BLaER1 treated with 17β-estradiol and CSF1 and Interleukin-3, amounts not matched to agents 10 nM and 100 nM (cell line): ENCODE measurements around the gene BRI3BP.
A peak's percentile ranks its signal among the peaks of the same experiment; 100 is the strongest.
"Not testable (repeated sequence)": the region's sequence is repeated elsewhere in the genome, so short reads cannot be mapped to it uniquely, and the experiment has no call there.

ENCODE experiments used
- H3K27ac ChIP-seq, 11 experiments: shearing (Covaris generic); formaldehyde crosslinking; 2 replicates each; pipeline ENCODE4 v1.8.1; 2022
- H3K27me3 ChIP-seq, 11 experiments: shearing (Covaris generic); formaldehyde crosslinking; 2 replicates each; pipeline ENCODE4 v1.8.1; 2022
- H3K36me3 ChIP-seq, 11 experiments: shearing (Covaris generic); formaldehyde crosslinking; 2 replicates each; pipeline ENCODE4 v1.8.1; 2022
- H3K4me1 ChIP-seq, 10 experiments: shearing (Covaris generic); formaldehyde crosslinking; 2 replicates each; pipeline ENCODE4 v1.8.1; 2022
- H3K4me2 ChIP-seq, 11 experiments: shearing (Covaris generic); formaldehyde crosslinking; 2 replicates each; pipeline ENCODE4 v1.8.1; 2022
- H3K4me3 ChIP-seq, 10 experiments: shearing (Covaris generic); formaldehyde crosslinking; 2 replicates each; pipeline ENCODE4 v1.8.1; 2022
- H3K9ac ChIP-seq, 11 experiments: shearing (Covaris generic); formaldehyde crosslinking; 2 replicates each; pipeline ENCODE4 v1.8.1; 2022
- H3K9me3 ChIP-seq, 11 experiments: shearing (Covaris generic); formaldehyde crosslinking; replicated peaks in 1 of 11; 2 replicates each; pipeline ENCODE4 v1.8.1; 2022
- H4K20me1 ChIP-seq, 11 experiments: shearing (Covaris generic); formaldehyde crosslinking; 2 replicates each; pipeline ENCODE4 v1.8.1; 2022
- Cebpa-rat ChIP-seq, 11 experiments: shearing (Covaris generic); IDR thresholded peaks; 2 replicates each; pipeline ENCODE4 v1.8.1; 2022

BRI3BP gene

DNA sequence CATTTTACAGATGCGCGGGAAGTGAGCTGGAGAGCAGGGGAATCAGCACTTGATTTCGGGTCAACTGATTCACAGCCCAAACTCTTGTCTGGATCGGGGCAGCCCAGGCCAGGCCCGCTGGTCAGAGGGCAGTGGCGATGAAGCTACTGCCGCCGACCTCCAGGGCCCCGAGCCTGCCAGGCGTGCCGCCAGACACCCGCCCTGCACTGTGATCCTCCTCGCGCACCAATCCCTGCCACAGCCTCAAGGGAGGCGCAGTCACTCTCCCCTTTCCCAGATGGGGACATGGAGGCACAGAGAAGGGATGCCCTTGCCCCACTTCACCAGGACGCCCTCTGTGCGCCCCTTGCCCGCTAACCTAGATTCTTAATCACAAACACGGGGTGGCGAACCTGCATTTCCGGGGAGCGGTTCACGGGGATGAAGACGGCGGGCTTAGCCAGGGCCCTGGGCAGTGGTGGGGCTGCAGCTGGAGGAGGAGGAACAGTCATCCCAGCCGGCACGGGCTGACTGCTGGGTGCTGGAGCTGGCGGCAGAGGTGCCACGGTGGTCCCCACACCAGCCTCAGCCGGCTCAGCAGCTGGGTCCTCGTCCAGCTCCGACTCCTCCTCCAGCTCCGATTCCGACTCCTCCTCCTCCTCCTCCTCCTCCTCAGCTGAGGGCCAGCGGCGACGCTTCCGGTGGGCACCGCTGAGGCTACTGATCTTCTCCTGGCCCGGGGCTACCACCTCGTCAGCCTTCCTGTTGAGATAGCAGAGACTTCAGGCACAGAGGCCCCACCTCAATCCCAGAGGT is 13.2 kb upstream of the BRI3BP start:
- Histone ChIP-seq H3K4me2 (no peak overlapping the region), H3K36me3 (peaks cover 81 to 100% (median 97%) of the 10 kb centered on the region in 11 experiments), H3K27ac (no peak overlapping the region), H3K9me3 (no peaks in the 10 kb centered on the region), H3K27me3 (no peaks in the 10 kb centered on the region), H4K20me1 (peaks cover 0 to 97% (median 71%) of the 10 kb centered on the region in 11 experiments; a peak in 18 of 22 replicates), H3K9ac (no peak overlapping the region), H3K4me3 (no peak overlapping the region), H3K4me1 (no peaks in the 10 kb centered on the region)
- TF ChIP-seq Cebpa-rat (IDR thresholded peaks at IDR 0.05), result no peak

DNA sequence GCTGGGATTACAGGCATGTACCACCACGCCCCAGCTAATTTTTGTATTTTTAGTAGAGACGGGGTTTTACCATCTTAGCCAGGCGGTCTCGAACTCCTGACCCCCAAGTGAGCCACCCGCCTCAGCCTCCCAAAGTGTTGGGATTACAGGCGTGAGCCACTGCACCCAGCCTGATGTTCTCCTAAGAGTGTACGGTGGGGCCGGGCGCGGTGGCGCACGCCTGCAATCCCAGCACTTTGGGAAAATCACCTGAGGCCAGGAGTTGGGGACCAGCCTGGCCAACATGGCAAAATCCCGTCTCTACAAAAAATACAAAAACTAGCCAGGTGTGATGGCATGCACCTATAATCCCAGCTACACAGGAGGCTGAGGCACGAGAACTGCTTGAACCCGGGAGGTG is 6.6 kb upstream of the BRI3BP start:
- peak overlapping the region in 2 of 10 experiments; percentile 92 to 93; a peak in 3 of 20 replicates for H3K4me3 ChIP-seq
- H3K4me1 ChIP-seq, result peaks cover 13 to 18% (median 16%) of the 10 kb centered on the region in 10 experiments
- peaks cover 0 to 64% (median 48%) of the 10 kb centered on the region in 11 experiments; a peak in 15 of 22 replicates for H4K20me1 ChIP-seq
- H3K4me2 ChIP-seq, result peak overlapping the region in 10 of 11 experiments; percentile 80 to 98 (median 93); a peak in 14 of 22 replicates
- H3K9me3 ChIP-seq, H3K27ac ChIP-seq, H3K27me3 ChIP-seq: not testable (repeated sequence)
- peaks cover 40 to 56% (median 54%) of the 10 kb centered on the region in 11 experiments for H3K36me3 ChIP-seq
- peak overlapping the region in 3 of 11 experiments; percentile 43 to 88 (median 85); a peak in 2 of 22 replicates for H3K9ac ChIP-seq

DNA sequence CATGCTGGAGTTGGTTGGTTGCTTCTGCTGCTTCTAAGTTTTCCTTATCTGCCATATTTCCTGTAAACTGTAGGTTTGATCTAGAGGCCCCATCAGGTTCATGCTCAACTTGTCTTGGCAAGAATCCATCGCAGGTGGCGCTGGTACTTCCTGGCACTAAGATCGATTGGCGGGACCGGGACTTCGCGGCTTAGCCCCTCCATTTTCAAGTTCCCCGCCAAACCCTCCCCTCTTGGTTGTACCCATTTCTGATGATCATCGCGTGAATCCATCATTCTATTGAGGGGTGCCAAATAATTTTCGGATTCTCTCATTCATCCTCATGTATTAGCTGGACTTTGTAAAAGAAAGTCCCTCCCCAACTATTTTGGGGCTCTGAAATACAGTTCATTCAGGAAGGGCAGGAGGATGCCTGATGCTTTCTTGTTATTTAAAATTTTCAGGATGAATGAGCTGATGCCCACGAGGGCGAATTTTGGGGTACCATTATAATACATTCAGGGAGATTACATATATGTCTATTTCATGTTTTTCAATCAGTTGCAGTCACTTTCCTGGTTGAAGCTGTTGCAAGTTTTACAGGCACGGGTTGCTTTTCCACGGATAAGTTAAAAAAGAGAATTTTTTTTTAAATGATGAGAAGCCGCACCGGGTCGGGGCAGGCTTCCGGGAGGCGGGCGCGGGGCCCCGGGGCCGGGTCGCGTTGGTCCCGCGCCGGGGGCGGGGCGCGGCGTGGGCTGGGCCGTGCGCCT is 395 bp upstream of the BRI3BP start:
- Histone ChIP-seq H3K27me3 (no peaks in the 10 kb centered on the region), H3K36me3 (peaks cover 0 to 3% (median 0%) of the 10 kb centered on the region in 11 experiments; a peak in 5 of 22 replicates), H3K9ac (peak overlapping the region; percentile 70 to 91 (median 84)), H4K20me1 (peaks cover 0 to 40% (median 26%) of the 10 kb centered on the region in 11 experiments; a peak in 14 of 22 replicates), H3K4me2 (peak overlapping the region; percentile 79 to 99 (median 92)), H3K4me3 (peak overlapping the region; percentile 74 to 92 (median 83)), H3K4me1 (peaks cover 37 to 49% (median 44%) of the 10 kb centered on the region in 10 experiments), H3K9me3 (peaks cover 0 to 4% (median 0%) of the 10 kb centered on the region in 11 experiments; a peak in 1 of 22 replicates), H3K27ac (peak overlapping the region in 9 of 11 experiments; percentile 58 to 89 (median 85); a peak in 17 of 22 replicates)
- TF ChIP-seq Cebpa-rat (IDR thresholded peaks at IDR 0.05), result no peak

DNA sequence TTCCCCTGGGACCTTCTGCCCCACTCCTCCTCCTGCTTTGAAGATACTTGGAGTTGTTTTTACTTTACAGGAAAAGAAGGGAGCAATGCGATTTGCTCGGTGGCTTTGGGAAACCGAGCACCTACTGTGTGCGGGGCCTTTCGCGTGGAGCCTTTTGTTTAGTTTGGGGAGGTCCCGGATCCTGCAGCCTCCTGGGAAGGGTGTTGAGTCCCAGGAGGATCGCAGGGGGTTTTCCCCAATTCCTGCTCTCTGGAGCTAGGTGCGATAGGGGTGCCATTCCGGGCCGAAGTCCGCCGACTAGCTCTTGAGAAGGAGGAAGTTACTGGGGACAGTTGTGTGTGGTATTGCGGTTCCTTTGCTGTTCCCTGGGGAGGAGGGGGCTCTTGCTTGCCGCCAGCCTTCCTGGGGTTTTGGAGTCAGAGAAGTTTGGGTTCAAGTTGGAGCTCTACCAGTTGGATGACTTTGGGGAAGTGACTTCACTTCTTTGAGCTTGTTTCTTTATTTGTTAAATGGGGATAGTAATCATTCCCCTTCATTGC is 1.1 kb downstream of the BRI3BP start:
- no peak for TF ChIP-seq Cebpa-rat (IDR thresholded peaks at IDR 0.05)
- Histone ChIP-seq H3K36me3 (peaks cover 0 to 14% (median 10%) of the 10 kb centered on the region in 11 experiments; a peak in 9 of 22 replicates), H3K27ac (peak overlapping the region in 10 of 11 experiments; percentile 40 to 89 (median 85); a peak in 20 of 22 replicates), H4K20me1 (peaks cover 0 to 47% (median 32%) of the 10 kb centered on the region in 11 experiments; a peak in 16 of 22 replicates), H3K4me2 (peak overlapping the region; percentile 79 to 99 (median 92)), H3K4me3 (peak overlapping the region; percentile 74 to 92 (median 83)), H3K9ac (peak overlapping the region; percentile 70 to 91 (median 84)), H3K4me1 (peaks cover 34 to 46% (median 41%) of the 10 kb centered on the region in 10 experiments), H3K9me3 (peaks cover 0 to under 1% (median 0%) of the 10 kb centered on the region in 11 experiments; a peak in 1 of 22 replicates), H3K27me3 (no peaks in the 10 kb centered on the region)

DNA sequence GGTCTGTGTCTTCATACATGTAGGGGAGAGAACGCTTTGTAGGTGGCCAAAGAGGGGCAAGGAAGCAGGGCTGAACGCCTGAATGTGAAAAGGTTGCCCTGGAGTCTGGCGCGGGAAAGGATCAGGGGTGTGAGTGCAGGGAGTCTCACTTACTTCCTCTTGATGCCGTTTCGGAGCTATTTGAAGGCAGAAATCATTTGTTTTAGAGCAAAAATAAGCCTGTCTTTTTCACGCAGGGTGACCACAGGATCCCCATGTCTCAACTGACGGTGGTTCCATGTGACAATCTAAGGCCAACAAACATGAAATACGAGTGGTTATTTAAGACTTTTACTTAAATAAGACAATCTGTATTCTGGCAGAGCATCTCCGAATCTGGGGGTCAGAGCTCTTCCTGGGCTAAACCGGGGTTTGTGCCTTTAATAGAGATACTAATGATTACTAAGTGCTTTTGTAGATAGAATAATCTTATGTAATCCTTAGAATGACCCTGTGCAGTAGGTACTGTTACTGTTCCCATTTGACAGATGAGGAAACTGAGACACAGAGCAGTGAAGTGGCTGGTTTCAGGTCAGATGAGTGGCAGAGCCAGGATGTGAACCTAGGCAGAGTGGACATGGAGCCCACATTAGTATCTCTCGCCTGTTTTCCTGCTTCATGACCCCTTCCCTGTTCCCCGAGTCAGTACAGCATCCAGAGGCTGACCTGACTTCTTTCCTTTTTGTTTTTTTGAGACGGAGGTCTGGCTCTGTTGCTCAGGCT is 1.9 kb downstream of the BRI3BP start:
- no peak for TF ChIP-seq Cebpa-rat (IDR thresholded peaks at IDR 0.05)
- Histone ChIP-seq H3K4me3 (peak overlapping the region; percentile 74 to 92 (median 83)), H3K27ac (peak overlapping the region in 10 of 11 experiments; percentile 40 to 89 (median 85); a peak in 18 of 22 replicates)

DNA sequence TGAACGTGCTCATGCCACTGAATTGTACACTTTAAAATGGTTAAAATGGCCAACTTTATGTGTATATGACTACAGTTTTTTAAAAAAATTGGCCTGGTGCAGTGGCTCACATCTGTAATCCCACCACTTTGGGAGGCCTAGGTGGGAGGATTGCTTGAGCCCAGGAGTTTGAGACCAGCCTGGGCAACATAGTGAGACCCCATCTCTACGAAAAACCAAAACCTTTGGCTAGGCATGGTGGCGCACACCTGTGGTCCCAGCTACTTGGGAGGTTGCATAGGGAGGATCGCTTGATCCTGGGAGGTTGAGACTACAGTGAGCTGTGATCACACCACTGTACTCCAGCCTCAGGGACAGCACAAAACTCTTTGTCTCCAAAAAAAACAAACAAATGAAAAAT is 5.3 kb downstream of the BRI3BP start:
- H3K4me3 ChIP-seq, result no peak overlapping the region
- H3K9me3 ChIP-seq, result peaks cover 0 to 6% (median 0%) of the 10 kb centered on the region in 11 experiments; a peak in 4 of 22 replicates
- H3K27ac ChIP-seq, result no peak overlapping the region
- no peak overlapping the region for H3K9ac ChIP-seq
- no peak overlapping the region for H3K4me2 ChIP-seq
- H3K27me3 ChIP-seq, result no peaks in the 10 kb centered on the region
- peaks cover 0 to 46% (median 31%) of the 10 kb centered on the region in 11 experiments; a peak in 16 of 22 replicates for H3K36me3 ChIP-seq
- H4K20me1 ChIP-seq, result peaks cover 0 to 62% (median 43%) of the 10 kb centered on the region in 11 experiments; a peak in 17 of 22 replicates
- TF ChIP-seq Cebpa-rat (IDR thresholded peaks at IDR 0.05), result no peak
- H3K4me1 ChIP-seq, result peaks cover 26 to 37% (median 33%) of the 10 kb centered on the region in 10 experiments

More for the DNA sequence above, 1.9 kb downstream of the BRI3BP start:
- H3K9me3 ChIP-seq, result no peaks in the 10 kb centered on the region
- peaks cover 0 to 47% (median 32%) of the 10 kb centered on the region in 11 experiments; a peak in 16 of 22 replicates for H4K20me1 ChIP-seq
- H3K27me3 ChIP-seq, result no peaks in the 10 kb centered on the region
- H3K4me1 ChIP-seq, result peaks cover 34 to 46% (median 41%) of the 10 kb centered on the region in 10 experiments
- H3K36me3 ChIP-seq, result peaks cover 0 to 15% (median 10%) of the 10 kb centered on the region in 11 experiments; a peak in 9 of 22 replicates
- H3K9ac ChIP-seq, result peak overlapping the region; percentile 70 to 91 (median 84); a peak in 21 of 22 replicates
- H3K4me2 ChIP-seq, result peak overlapping the region; percentile 79 to 99 (median 92)

DNA sequence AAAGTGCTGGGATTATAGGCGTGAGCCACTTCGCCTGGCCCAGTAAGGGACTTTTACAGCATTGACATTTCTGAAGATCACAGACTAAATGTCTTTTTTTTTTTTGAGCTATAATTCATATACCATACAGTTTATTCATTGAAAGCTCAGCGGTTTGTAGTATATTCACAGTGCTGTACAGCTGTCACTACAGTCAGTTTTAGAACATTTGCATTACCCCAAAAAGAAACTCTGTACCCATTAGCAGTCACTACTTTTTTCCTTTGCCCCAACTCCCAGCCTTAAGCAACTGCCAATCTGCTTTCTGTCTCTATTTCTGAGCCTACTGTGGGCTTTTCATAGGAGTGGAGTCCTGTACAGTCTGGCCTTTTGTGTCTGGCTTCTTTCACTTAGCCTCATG is 8.2 kb downstream of the BRI3BP start:
- Histone ChIP-seq H3K4me3 (no peak overlapping the region), H3K27ac (no peak overlapping the region), H3K27me3 (no peaks in the 10 kb centered on the region), H3K36me3 (peaks cover 0 to 74% (median 57%) of the 10 kb centered on the region in 11 experiments; a peak in 19 of 22 replicates), H3K4me2 (no peak overlapping the region), H4K20me1 (peaks cover 0 to 67% (median 43%) of the 10 kb centered on the region in 11 experiments; a peak in 15 of 22 replicates), H3K4me1 (peaks cover 7 to 12% (median 9%) of the 10 kb centered on the region in 10 experiments), H3K9me3 (peaks cover 0 to 6% (median 0%) of the 10 kb centered on the region in 11 experiments; a peak in 4 of 22 replicates), H3K9ac (no peak overlapping the region)
- TF ChIP-seq Cebpa-rat (IDR thresholded peaks at IDR 0.05), result no peak
